ENCODE measurements around the gene SORCS2. TPM values are rescaled to one million over a fixed set of nuclear protein-coding genes. Genes with fewer than 3 reads are reported as not detected.

The SORCS2 gene
- total RNA-seq, 6 donors from 2014 or later: 2.2 to 28.3 (median 7.2) TPM

DNA sequence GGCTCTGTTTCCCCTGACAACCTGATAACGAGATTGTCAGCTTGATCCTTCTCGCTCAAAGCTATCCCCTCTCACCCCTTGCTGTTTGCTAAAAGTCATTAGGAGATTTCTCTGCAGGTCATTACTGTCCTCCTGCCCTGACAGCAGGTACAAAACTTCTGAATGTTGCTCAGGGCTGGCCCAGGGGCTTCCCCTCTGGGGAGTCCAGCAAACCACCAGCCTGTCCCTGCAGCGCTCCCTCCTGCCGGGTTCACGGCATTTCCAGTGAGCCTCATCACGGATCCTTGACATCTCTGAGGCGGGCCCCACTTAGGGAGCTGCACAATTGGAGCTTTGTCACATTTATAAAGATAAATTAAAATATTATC, 5.2 kb upstream of the SORCS2 start:
- Histone ChIP-seq H3K27ac (no peak overlapping the region), H3K4me3 (no peak overlapping the region), H3K9me3 (no peaks in the 10 kb centered on the region), H3K4me1 (peaks cover 0 to 4% (median 0%) of the 10 kb centered on the region in 4 donors), H3K36me3 (no peaks in the 10 kb centered on the region), H3K27me3 (peaks cover 0 to 6% (median under 1%) of the 10 kb centered on the region in 4 donors)
- no peak for ATAC-seq (ENCODE audit: low FRiP score in 2 of 2)
- no peak for TF ChIP-seq EP300 (IDR thresholded peaks at IDR 0.05)
- WGBS, 2 donors: 47% methylated on average over 7 of the region's 7 CpGs
- DNase-seq: no peak

DNA sequence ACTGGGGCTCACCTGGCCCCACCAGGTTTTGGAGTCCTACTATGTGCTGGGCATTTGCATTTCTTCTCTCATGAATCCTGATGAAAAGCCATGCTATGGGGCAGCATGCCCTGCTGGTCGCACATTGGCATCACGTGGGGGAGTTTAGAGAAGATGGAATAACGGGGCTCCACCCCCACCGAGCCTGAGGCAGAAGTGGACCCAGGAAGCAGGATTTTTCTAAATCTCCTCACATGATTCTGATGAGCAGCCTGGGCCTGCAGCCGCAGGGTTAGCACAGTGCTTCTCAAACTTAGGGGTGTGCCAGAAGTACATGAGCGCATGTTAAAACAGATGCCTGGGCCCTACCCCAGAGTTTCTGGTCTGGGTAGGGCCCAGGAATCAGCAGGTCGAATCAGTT, 4.6 kb upstream of the SORCS2 start:
- peaks cover 0 to 7% (median under 1%) of the 10 kb centered on the region in 4 donors for H3K27me3 ChIP-seq

DNA sequence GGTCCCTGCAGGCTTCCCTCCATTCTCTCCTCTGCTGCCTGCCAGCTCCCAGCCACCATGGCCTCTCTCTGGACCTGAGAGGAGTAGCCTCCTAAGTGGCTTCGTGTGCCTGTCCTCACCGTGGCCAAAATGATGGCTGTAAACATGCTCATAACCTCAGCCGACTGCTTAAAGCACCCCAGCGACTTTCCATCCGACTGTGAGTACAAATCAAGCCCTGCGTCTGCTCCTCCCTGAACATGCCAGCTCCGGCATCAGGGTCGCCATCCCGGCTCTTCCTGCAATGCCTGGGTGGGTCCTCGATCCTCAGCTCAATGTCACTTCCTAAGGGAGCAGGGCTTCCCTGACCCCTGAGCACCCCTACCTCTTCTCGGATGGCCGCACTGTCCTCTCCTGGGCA, 3.3 kb upstream of the SORCS2 start:
- no peak for DNase-seq
- Histone ChIP-seq H3K27me3 (peaks cover 0 to 20% (median 5%) of the 10 kb centered on the region in 4 donors), H3K4me3 (no peak overlapping the region), H3K9me3 (no peaks in the 10 kb centered on the region), H3K27ac (no peak overlapping the region), H3K4me1 (peaks cover 7 to 21% (median 10%) of the 10 kb centered on the region in 4 donors), H3K36me3 (no peaks in the 10 kb centered on the region)
- no peak for ATAC-seq (ENCODE audit: low FRiP score in 2 of 2)
- TF ChIP-seq EP300 (IDR thresholded peaks at IDR 0.05) (no peak), POLR2A (IDR thresholded peaks at IDR 0.05) (no peak), POLR2AphosphoS5 (IDR thresholded peaks at IDR 0.05) (no peak)
- TF ChIP-seq, protein P1, sequence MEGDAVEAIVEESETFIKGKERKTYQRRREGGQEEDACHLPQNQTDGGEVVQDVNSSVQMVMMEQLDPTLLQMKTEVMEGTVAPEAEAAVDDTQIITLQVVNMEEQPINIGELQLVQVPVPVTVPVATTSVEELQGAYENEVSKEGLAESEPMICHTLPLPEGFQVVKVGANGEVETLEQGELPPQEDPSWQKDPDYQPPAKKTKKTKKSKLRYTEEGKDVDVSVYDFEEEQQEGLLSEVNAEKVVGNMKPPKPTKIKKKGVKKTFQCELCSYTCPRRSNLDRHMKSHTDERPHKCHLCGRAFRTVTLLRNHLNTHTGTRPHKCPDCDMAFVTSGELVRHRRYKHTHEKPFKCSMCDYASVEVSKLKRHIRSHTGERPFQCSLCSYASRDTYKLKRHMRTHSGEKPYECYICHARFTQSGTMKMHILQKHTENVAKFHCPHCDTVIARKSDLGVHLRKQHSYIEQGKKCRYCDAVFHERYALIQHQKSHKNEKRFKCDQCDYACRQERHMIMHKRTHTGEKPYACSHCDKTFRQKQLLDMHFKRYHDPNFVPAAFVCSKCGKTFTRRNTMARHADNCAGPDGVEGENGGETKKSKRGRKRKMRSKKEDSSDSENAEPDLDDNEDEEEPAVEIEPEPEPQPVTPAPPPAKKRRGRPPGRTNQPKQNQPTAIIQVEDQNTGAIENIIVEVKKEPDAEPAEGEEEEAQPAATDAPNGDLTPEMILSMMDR (IDR thresholded peaks at IDR 0.05): no peak
- 69 to 70% methylated on average over 3 to 12 of the region's 12 CpGs for WGBS, 2 donors

More for the DNA sequence above, 4.6 kb upstream of the SORCS2 start:
- TF ChIP-seq, protein P1 (IDR thresholded peaks at IDR 0.05): no peak
- TF ChIP-seq POLR2A (IDR thresholded peaks at IDR 0.05) (no peak), POLR2AphosphoS5 (IDR thresholded peaks at IDR 0.05) (no peak), EP300 (IDR thresholded peaks at IDR 0.05) (no peak)
- H3K27ac ChIP-seq: no peak overlapping the region
- H3K4me1 ChIP-seq: peaks cover 0 to 8% (median under 1%) of the 10 kb centered on the region in 4 donors
- DNase-seq (no peak), ATAC-seq (ENCODE audit: low FRiP score in 2 of 2) (no peak)
- H3K9me3 ChIP-seq: no peaks in the 10 kb centered on the region
- no peaks in the 10 kb centered on the region for H3K36me3 ChIP-seq
- H3K4me3 ChIP-seq: no peak overlapping the region
- WGBS, 2 donors: 72 to 77% methylated on average over 3 to 7 of the region's 7 CpGs

DNA sequence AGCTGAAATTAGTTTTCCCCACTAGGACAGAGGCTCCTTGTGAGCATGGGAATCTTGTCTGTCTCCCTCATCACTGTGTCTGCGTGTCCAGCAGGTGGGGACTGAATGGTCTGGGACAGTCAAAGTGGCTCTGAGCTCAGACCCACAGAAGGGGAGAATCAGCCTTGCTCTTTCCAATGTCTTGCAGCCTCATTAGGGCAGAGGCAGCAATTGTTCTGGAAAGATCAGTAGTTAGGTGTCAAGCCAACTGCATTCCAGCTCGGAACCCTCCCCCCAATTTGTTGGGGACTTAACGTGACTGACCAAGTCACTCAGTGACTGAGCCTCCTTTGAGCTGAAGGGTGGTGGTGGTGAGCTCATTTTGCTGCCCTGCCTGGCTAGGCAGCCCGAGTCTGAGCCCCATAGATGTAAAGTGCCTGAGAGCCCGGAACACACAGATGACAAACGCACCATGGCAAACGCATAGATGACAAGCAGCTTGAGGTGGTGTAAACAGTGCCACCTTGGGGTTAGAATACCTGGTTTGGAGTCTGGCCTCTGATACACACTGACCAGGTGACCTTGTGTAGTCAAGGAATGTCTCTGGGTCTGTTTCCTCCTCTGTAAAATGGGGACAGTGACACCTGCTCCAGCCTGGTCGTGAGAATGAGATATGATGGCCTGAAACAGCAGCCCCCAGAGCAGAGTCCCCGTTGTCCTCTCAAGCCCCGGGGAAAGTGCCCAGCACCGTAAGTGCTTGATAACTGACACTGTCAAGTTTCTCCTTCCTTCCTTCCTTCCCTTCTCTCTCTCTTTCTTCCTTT, 2.7 kb upstream of the SORCS2 start:
- Histone ChIP-seq H3K4me1 (peaks cover 8 to 25% (median 12%) of the 10 kb centered on the region in 4 donors), H3K4me3 (no peak overlapping the region), H3K9me3 (no peaks in the 10 kb centered on the region), H3K27ac (no peak overlapping the region), H3K36me3 (no peaks in the 10 kb centered on the region), H3K27me3 (peaks cover 0 to 24% (median 5%) of the 10 kb centered on the region in 4 donors)
- ATAC-seq (ENCODE audit: low FRiP score in 2 of 2) (no peak), DNase-seq (no peak)
- WGBS, 2 donors: 44 to 47% methylated on average over 6 to 11 of the region's 11 CpGs
- TF ChIP-seq EP300 (IDR thresholded peaks at IDR 0.05): no peak
- TF ChIP-seq POLR2A (IDR thresholded peaks at IDR 0.05): no peak

DNA sequence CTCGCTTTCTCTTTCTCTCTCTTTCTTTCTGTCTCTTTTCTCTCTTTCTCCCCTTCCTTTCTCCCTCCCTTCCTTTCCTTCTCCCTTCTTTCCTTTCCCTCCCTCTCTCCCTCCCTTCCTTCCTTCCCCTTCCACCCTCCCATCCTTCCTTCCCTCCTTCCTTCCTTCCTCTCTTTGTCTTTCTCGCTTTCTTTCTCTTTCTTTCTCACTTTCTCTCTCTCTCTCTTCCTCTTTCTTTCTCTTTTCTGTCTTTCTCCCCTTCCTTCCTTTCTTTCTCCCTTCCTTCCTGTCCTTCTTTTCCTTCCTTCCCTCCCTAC, 2.1 kb upstream of the SORCS2 start:
- H3K4me1 ChIP-seq: peaks cover 9 to 28% (median 16%) of the 10 kb centered on the region in 4 donors
- DNase-seq (no peak), ATAC-seq (ENCODE audit: low FRiP score in 2 of 2) (no peak)
- WGBS, 2 donors: 72 to 77% methylated on average over 2 of the region's 2 CpGs
- TF ChIP-seq POLR2A (IDR thresholded peaks at IDR 0.05) (no peak), EP300 (IDR thresholded peaks at IDR 0.05) (no peak), POLR2AphosphoS5 (IDR thresholded peaks at IDR 0.05) (no peak)
- TF ChIP-seq, protein P1 (IDR thresholded peaks at IDR 0.05): no peak
- no peak overlapping the region for H3K4me3 ChIP-seq
- peaks cover 0 to 24% (median 5%) of the 10 kb centered on the region in 4 donors for H3K27me3 ChIP-seq
- no peaks in the 10 kb centered on the region for H3K36me3 ChIP-seq
- H3K27ac ChIP-seq: no peak overlapping the region
- H3K9me3 ChIP-seq: no peaks in the 10 kb centered on the region
